HFFc6 (cell line): ENCODE data around the gene FILIP1L. TPM values are rescaled to one million over a fixed set of nuclear protein-coding genes. Genes with fewer than 3 reads are reported as not detected.

Experiments
- DNase-seq: peaks from one replicate; pipeline ENCODE4 v3.0.0-alpha.2; 2018
- H3K27ac Mint-ChIP-seq: 2 replicates; pipeline ENCODE4 v1.8.0; 2020; ENCODE audit warnings: mild to moderate bottlenecking, mixed read lengths
- H3K27me3 Mint-ChIP-seq: 2 replicates; pipeline ENCODE4 v1.8.0; 2021; ENCODE audit warnings: mild to moderate bottlenecking, moderate library complexity, mixed read lengths; ENCODE audit not compliant: insufficient read depth
- H3K36me3 Mint-ChIP-seq: 2 replicates; pipeline ENCODE4 v1.8.0; 2021; ENCODE audit warnings: low read depth, mixed read lengths
- H3K4me1 Mint-ChIP-seq: 2 replicates; pipeline ENCODE4 v1.8.0; 2020; ENCODE audit warnings: low read depth, mixed read lengths
- H3K4me3 Mint-ChIP-seq: 2 replicates; pipeline ENCODE4 v1.8.0; 2020; ENCODE audit warnings: mild to moderate bottlenecking, moderate library complexity, mixed read lengths
- H3K9me3 Mint-ChIP-seq: 2 replicates; pipeline ENCODE4 v1.8.0; 2020; ENCODE audit warnings: mild to moderate bottlenecking, mixed read lengths
- total RNA-seq, 6 experiments: library from RNA; stranded (reverse); fragmentation: NEBNext Ultra II Directional; extraction: Animal tissue kit (Norgen Biotek cat#: 25700); gene quantifications; 2 replicates in 1 of 6; 3 replicates in 5 of 6; pipeline ENCODE4 v1.2.3, GENCODE V29; 2021
- TF ChIP-seq, protein P1 (sequence below): fragments of 200-600 bp; sonication (generic); IDR thresholded peaks from 2 replicates; pipeline ENCODE4 v1.5.0; 2021; ENCODE audit warnings: antibody characterized with exemption, mild to moderate bottlenecking

FILIP1L gene
- total RNA-seq, 6 experiments from 2014 or later, result 37.8 to 54.7 (median 48.2) TPM

- Mint-ChIP-seq H3K27ac (no peak overlapping the region), H3K27me3 (peaks cover 1% of the 10 kb centered on the region; the same call in 1 of the 2 replicates), H3K36me3 (peaks cover 8% of the 10 kb centered on the region; the same call in 1 of the 2 replicates), H3K4me3 (no peak overlapping the region), H3K4me1 (peaks cover 18% of the 10 kb centered on the region), H3K9me3 (no peaks in the 10 kb centered on the region)
- DNase-seq, result no peak
- TF ChIP-seq, protein P1, sequence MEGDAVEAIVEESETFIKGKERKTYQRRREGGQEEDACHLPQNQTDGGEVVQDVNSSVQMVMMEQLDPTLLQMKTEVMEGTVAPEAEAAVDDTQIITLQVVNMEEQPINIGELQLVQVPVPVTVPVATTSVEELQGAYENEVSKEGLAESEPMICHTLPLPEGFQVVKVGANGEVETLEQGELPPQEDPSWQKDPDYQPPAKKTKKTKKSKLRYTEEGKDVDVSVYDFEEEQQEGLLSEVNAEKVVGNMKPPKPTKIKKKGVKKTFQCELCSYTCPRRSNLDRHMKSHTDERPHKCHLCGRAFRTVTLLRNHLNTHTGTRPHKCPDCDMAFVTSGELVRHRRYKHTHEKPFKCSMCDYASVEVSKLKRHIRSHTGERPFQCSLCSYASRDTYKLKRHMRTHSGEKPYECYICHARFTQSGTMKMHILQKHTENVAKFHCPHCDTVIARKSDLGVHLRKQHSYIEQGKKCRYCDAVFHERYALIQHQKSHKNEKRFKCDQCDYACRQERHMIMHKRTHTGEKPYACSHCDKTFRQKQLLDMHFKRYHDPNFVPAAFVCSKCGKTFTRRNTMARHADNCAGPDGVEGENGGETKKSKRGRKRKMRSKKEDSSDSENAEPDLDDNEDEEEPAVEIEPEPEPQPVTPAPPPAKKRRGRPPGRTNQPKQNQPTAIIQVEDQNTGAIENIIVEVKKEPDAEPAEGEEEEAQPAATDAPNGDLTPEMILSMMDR, result no peak
Observed at GRCh38 chr3:99918715-99919114, 195.6 kb downstream of the FILIP1L start.

DNA sequence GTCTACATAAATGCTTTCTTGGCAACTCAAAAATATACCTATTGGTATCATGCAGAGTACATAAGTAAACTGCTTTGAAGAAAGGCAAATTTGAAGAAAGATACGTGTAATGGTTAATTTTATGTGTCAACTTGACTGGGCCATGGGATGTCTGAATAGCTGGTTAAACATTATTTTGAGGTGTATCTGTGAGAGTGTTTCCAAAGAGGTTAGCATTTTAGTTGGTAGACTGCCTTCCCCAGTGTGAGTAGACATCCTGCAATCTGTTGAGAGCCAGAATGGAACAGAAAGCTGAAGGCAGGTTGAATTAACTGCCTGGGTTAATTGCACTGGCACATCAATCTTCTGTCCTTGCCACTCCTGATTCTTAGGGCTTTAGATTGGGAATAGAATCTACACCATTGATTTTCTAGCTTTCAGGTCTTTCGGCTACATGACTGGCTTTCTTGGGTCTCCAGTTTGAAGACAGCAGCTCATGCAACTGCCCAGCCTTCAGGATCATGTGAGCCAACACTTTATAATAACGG is 198.3 kb downstream of the FILIP1L start:
- no peaks in the 10 kb centered on the region for H3K9me3 Mint-ChIP-seq
- no peak overlapping the region for H3K4me3 Mint-ChIP-seq
- peaks cover 17% of the 10 kb centered on the region for H3K4me1 Mint-ChIP-seq
- H3K27ac Mint-ChIP-seq, result no peak overlapping the region
- 0 out of 2 replicates have a peak, but pooled peaks cover 1% of the 10 kb centered on the region for H3K27me3 Mint-ChIP-seq
- DNase-seq, result no peak
- TF ChIP-seq, protein P1, result no peak
- H3K36me3 Mint-ChIP-seq, result no peaks in the 10 kb centered on the region

GRCh38 chr3:99911433-99911832 is 202.9 kb downstream of the FILIP1L start:
- H3K36me3 Mint-ChIP-seq, result peaks cover 5% of the 10 kb centered on the region; the same call in 1 of the 2 replicates
- H3K4me3 Mint-ChIP-seq, result no peak overlapping the region
- TF ChIP-seq, protein P1, result no peak
- no peak overlapping the region for H3K27ac Mint-ChIP-seq
- H3K4me1 Mint-ChIP-seq, result peaks cover 20% of the 10 kb centered on the region
- H3K27me3 Mint-ChIP-seq, result 0 out of 2 replicates have a peak, but pooled peaks cover 1% of the 10 kb centered on the region
- no peaks in the 10 kb centered on the region for H3K9me3 Mint-ChIP-seq
- DNase-seq, result no peak

GRCh38 chr3:99910752-99911290 is 203.5 kb downstream of the FILIP1L start:
- Mint-ChIP-seq H3K27me3 (0 out of 2 replicates have a peak, but pooled peaks cover 1% of the 10 kb centered on the region), H3K9me3 (no peaks in the 10 kb centered on the region), H3K4me1 (peaks cover 20% of the 10 kb centered on the region), H3K27ac (no peak overlapping the region), H3K36me3 (peaks cover 5% of the 10 kb centered on the region; the same call in 1 of the 2 replicates), H3K4me3 (no peak overlapping the region)
- no peak for DNase-seq
- TF ChIP-seq, protein P1, result no peak

DNA sequence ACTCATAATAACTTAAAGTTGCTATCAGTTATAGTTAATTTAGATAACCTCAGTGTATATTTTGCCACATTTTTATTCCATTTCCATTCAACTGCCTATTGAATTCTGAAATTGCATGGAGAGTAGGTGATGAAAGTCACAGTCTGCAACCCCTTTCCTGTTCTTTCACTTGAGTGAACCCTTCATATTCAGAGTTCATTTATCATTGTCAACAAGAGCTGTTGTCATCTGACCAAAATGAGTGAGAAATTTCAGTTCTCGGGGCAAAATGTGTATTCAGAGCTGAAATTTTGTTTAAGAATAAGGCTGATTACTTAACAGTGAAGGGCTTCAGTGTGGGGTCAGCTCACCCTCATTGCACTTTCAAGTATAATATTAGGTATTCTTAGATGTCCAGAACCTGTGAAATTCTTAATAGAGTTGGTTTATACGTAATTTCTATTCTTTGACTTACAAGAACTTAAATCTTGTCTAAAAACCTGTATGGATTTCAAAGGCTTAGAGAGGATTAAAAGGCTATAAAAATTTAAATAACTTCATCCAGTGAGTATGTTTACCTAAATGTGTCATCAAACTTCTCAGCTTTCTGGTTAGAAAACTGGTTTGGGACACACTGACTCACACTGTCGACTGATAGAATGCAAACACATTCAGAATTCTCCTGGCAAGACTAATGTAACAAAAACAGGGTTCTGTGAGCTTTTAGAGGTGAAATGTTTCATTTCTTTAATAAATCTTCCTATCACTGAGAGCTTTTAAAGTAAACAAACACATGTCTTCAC is 204.4 kb downstream of the FILIP1L start:
- peak; percentile 61 for DNase-seq
- H3K27me3 Mint-ChIP-seq, result 0 out of 2 replicates have a peak, but pooled peaks cover 1% of the 10 kb centered on the region
- H3K36me3 Mint-ChIP-seq, result peaks cover 5% of the 10 kb centered on the region; the same call in 1 of the 2 replicates
- H3K9me3 Mint-ChIP-seq, result no peaks in the 10 kb centered on the region
- peaks cover 27% of the 10 kb centered on the region for H3K4me1 Mint-ChIP-seq
- TF ChIP-seq, protein P1, result no peak
- H3K4me3 Mint-ChIP-seq, result no peak overlapping the region
- 0 out of 2 replicates have a peak overlapping the region, but pooled peaks have one; percentile 19 for H3K27ac Mint-ChIP-seq
